ENCODE measurements around the gene EIF5A.

DNA sequence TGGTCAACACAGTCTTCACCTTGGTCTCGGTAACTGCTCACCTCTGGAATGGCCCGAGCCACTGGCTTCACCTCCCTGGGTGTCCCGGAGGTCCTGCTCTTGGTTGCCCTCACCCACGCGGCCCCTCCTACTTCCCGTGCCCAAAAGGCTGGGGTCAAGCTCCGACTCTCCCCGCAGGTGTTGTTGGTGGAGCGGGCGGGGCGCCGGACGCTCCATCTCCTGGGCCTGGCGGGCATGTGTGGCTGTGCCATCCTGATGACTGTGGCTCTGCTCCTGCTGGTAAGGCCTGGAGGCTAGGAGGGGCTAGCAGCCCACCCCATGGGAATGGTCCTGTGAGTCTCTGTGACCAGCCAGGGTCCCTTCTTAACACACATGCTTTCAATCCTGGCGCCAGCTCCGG, 22.5 kb upstream of the EIF5A start:
- TF ChIP-seq, protein P1, sequence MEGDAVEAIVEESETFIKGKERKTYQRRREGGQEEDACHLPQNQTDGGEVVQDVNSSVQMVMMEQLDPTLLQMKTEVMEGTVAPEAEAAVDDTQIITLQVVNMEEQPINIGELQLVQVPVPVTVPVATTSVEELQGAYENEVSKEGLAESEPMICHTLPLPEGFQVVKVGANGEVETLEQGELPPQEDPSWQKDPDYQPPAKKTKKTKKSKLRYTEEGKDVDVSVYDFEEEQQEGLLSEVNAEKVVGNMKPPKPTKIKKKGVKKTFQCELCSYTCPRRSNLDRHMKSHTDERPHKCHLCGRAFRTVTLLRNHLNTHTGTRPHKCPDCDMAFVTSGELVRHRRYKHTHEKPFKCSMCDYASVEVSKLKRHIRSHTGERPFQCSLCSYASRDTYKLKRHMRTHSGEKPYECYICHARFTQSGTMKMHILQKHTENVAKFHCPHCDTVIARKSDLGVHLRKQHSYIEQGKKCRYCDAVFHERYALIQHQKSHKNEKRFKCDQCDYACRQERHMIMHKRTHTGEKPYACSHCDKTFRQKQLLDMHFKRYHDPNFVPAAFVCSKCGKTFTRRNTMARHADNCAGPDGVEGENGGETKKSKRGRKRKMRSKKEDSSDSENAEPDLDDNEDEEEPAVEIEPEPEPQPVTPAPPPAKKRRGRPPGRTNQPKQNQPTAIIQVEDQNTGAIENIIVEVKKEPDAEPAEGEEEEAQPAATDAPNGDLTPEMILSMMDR (IDR thresholded peaks at IDR 0.05), result no peak
- TF ChIP-seq POLR2A (IDR thresholded peaks at IDR 0.05), result no peak

All from breast epithelium (tissue), 3 donors.